Measurements from ENCODE around the gene EFCAB11. TPM values are rescaled to one million over a fixed set of nuclear protein-coding genes. Genes with fewer than 3 reads are reported as not detected.

The EFCAB11 gene
- total RNA-seq, 1 experiment from 2014 or later: 18.1 TPM

DNA sequence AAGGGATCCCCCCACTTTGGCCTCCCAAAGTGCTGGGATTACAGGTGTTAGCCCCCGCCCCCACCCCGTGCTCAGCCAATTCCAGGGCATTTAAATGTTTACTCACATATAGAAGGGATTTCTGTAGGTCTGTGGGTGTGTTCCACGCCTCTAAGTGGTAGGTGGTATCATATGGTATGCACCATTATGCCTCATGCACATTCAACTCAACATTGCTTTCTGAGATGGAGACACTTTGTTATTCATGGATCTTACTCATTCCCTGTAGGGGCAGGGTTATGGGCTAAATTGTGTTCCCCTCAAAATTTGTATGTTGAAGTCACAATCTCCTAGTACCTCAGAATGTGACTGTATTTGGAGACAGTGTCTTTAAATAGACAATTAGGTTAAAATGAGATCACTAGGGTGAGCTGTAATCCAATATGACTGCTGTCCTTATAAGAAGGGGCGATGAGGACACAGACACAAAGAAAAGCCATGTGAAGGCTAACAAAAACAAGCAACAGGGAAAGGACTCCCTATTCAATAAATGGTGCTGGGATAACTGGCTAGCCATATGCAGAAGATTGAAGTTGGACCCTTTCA lies 200.6 kb downstream of the EFCAB11 start:
- CTCF ChIA-PET: no interaction called here
- no peak overlapping the region for H2AFZ ChIP-seq (ENCODE audit: low read depth, low read length, poor library complexity, severe bottlenecking)
- no peaks in the 10 kb centered on the region for H3K79me2 ChIP-seq (ENCODE audit: insufficient read depth, low read length)
- no peak overlapping the region for H3K9ac ChIP-seq (ENCODE audit: low read length)
- TF ChIP-seq SIN3A (IDR thresholded peaks at IDR 0.05; ENCODE audit: low read depth): no peak
- no peak for TF ChIP-seq EZH2phosphoT487 (IDR thresholded peaks at IDR 0.05; ENCODE audit: borderline replicate concordance)
- TF ChIP-seq EGR1 (IDR thresholded peaks at IDR 0.05; ENCODE audit: low read depth): no peak
- TF ChIP-seq RAD21 (IDR thresholded peaks at IDR 0.05; ENCODE audit: low read depth): no peak
- TF ChIP-seq, protein P1, sequence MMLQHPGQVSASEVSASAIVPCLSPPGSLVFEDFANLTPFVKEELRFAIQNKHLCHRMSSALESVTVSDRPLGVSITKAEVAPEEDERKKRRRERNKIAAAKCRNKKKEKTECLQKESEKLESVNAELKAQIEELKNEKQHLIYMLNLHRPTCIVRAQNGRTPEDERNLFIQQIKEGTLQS (IDR thresholded peaks at IDR 0.05): no peak
- TF ChIP-seq, protein P2, sequence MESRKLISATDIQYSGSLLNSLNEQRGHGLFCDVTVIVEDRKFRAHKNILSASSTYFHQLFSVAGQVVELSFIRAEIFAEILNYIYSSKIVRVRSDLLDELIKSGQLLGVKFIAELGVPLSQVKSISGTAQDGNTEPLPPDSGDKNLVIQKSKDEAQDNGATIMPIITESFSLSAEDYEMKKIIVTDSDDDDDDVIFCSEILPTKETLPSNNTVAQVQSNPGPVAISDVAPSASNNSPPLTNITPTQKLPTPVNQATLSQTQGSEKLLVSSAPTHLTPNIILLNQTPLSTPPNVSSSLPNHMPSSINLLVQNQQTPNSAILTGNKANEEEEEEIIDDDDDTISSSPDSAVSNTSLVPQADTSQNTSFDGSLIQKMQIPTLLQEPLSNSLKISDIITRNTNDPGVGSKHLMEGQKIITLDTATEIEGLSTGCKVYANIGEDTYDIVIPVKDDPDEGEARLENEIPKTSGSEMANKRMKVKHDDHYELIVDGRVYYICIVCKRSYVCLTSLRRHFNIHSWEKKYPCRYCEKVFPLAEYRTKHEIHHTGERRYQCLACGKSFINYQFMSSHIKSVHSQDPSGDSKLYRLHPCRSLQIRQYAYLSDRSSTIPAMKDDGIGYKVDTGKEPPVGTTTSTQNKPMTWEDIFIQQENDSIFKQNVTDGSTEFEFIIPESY (IDR thresholded peaks at IDR 0.05; ENCODE audit: extremely low read depth, insufficient replicate concordance, low read length): no peak
- TF ChIP-seq, protein P3, sequence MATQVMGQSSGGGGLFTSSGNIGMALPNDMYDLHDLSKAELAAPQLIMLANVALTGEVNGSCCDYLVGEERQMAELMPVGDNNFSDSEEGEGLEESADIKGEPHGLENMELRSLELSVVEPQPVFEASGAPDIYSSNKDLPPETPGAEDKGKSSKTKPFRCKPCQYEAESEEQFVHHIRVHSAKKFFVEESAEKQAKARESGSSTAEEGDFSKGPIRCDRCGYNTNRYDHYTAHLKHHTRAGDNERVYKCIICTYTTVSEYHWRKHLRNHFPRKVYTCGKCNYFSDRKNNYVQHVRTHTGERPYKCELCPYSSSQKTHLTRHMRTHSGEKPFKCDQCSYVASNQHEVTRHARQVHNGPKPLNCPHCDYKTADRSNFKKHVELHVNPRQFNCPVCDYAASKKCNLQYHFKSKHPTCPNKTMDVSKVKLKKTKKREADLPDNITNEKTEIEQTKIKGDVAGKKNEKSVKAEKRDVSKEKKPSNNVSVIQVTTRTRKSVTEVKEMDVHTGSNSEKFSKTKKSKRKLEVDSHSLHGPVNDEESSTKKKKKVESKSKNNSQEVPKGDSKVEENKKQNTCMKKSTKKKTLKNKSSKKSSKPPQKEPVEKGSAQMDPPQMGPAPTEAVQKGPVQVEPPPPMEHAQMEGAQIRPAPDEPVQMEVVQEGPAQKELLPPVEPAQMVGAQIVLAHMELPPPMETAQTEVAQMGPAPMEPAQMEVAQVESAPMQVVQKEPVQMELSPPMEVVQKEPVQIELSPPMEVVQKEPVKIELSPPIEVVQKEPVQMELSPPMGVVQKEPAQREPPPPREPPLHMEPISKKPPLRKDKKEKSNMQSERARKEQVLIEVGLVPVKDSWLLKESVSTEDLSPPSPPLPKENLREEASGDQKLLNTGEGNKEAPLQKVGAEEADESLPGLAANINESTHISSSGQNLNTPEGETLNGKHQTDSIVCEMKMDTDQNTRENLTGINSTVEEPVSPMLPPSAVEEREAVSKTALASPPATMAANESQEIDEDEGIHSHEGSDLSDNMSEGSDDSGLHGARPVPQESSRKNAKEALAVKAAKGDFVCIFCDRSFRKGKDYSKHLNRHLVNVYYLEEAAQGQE (IDR thresholded peaks at IDR 0.05; ENCODE audit: low read depth): no peak
- no peak for TF ChIP-seq TCF7L2 (IDR thresholded peaks at IDR 0.05; ENCODE audit: borderline replicate concordance, extremely low read depth, insufficient read depth, insufficient read length)
- no peak for TF ChIP-seq SP1 (IDR thresholded peaks at IDR 0.05; ENCODE audit: low read depth)
- TF ChIP-seq YY1 (IDR thresholded peaks at IDR 0.05; ENCODE audit: extremely low read depth, insufficient replicate concordance, low read depth, low read length): no peak
- TF ChIP-seq ELF1 (IDR thresholded peaks at IDR 0.05; ENCODE audit: borderline replicate concordance, low read depth): no peak
- H4K20me1 ChIP-seq (ENCODE audit: insufficient read depth): no peaks in the 10 kb centered on the region
- no peaks in the 10 kb centered on the region for H3K27me3 ChIP-seq (ENCODE audit: insufficient read depth, low read length)
- ATAC-seq: no peak
- POLR2A ChIA-PET: no interaction called here
- no peak overlapping the region for H3K27ac ChIP-seq (ENCODE audit: low read depth, low read length)
- no peaks in the 10 kb centered on the region for H3K36me3 ChIP-seq (ENCODE audit: control insufficient read depth in 1 of 2, insufficient read depth in 2 of 2, low read length in 2 of 2)
- intact Hi-C loops (cut with micrococcal nuclease): no loop called here
- H3K9me3 ChIP-seq (ENCODE audit: control insufficient read depth in 1 of 2, insufficient read depth in 1 of 2, low read depth in 1 of 2, low read length in 2 of 2): no peaks in the 10 kb centered on the region
- no peak overlapping the region for H3K4me2 ChIP-seq (ENCODE audit: low read length)
- no TSS peak for BruUV-seq (replicated peaks)
- RAD21 ChIA-PET (ENCODE audit: low non-redundant PET in 1 of 2, low total read pairs in 2 of 2, uncharacterized antibody in 2 of 2, unreplicated experiment in 2 of 2): no interaction called here
- DNase-seq (ENCODE audit: low read depth, low spot score): no peak
- no peaks in the 10 kb centered on the region for H3K4me1 ChIP-seq (ENCODE audit: control insufficient read depth in 1 of 2, insufficient read depth in 2 of 2, low read length in 2 of 2)
- H3K4me3 ChIP-seq (replicated peaks in 1 of 2; ENCODE audit: low read depth in 1 of 2, low read length in 2 of 2): no peak overlapping the region
- H3K9me2 ChIP-seq (ENCODE audit: insufficient read depth): no peaks in the 10 kb centered on the region
